KG1 (cell line): ENCODE data around the gene FBXL7.

ENCODE experiments used
- DNase-seq: peaks from one replicate; lab custom pipeline; 2025; lab: John Stamatoyannopoulos, UW

FBXL7 gene

DNA sequence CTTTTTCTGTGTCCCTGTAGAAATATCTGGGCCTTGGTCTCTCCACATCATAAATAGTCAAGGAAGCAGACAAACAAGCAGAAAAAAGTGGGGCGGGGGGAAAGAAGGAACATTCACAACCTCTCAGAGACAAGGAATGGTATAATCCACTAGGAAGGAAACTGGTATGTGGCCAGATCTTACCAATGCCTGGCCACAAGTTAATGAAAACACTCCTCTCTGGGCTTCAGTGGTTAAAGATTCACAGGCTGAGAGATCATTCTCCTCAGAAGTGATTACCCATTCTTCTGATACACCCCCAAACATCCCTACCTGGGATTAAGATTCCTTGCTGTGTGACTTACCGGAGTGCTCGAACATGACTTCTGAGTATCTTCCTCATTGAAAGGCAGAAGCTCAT is 389.0 kb downstream of the FBXL7 start:
- no peak for DNase-seq

- no peak for DNase-seq
Measured at GRCh38 chr5:15893866-15894265, 393.9 kb downstream of the FBXL7 start.

- no peak for DNase-seq
Measured at GRCh38 chr5:15897656-15898055, 397.7 kb downstream of the FBXL7 start.

DNA sequence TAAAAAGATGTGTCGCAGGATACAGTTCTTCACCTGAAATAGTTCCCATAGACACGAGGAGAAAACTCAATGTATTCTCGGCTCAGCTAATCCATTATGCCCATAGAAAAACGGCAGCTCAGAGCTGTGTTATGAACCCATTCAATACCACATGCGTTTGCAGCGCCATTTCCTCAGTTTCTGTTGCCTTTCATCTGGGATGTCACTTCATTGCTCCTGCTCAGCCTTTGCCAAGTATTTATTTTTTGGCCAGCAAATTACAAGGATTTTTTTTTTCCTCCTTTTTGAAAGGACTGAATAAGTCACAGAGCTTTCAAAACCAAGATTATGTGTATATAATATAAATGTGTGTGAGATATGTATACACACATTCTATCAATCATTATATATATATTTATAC is 398.7 kb downstream of the FBXL7 start:
- DNase-seq: no peak

GRCh38 chr5:15899481-15899880 is 399.5 kb downstream of the FBXL7 start:
- no peak for DNase-seq

DNA sequence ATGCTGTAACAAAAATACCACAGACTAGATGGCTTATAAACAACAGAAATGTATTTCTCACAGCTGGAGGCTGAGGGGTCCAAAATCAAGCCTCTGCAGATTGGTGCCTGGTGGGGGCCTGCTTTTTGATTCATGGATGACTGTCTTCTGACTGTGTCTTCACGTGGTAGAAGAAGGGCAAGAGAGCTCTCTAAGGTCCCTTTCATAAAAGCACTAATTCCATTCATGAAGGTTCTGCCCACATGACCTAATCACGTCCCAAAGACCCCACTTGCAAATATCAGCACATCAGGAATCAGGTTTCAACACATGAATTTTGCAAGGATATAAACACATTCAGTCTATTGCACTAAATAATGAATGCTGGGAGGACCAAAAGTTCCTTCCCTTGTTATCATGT is 401.2 kb downstream of the FBXL7 start:
- DNase-seq: no peak

DNA sequence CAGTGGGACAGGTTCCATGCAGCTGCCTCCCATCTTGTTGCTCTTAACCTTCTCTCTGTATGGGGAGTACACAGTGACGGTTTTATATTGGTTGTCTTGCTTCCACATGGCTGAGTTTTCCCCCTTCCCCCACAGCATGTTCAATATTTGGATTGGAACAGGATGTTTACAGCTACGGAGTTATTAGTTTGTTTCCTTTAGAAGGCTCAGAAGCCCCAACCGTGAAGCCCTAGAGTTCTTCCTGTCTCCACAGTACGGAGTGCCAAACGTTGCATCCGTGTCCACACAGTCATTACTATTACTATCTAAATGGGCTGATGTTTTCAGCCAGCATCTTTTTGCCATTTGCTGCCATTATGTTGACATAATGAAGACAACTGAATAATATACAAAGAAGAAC is 402.1 kb downstream of the FBXL7 start:
- DNase-seq: no peak

GRCh38 chr5:15904899-15905830 is 405.2 kb downstream of the FBXL7 start:
- DNase-seq: no peak

DNA sequence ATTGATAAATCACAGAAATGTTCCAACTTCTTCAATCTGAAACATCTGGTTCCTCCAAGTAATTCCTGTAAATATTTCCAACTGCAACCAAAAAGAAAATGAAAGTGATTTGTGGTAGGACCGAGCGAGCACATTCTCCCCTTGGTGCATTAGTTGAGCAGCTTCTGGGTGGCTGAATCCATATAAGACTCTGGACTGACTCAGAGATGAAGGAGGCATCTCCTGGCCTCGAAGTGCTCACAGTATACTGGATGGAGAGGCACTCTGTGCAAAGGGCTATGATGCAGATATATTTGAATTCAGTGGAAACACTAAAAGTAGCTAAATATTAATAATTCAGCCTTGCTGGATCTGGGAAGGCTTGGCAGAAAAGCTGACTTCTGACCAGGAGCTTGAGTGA is 414.7 kb downstream of the FBXL7 start:
- no peak for DNase-seq

DNA sequence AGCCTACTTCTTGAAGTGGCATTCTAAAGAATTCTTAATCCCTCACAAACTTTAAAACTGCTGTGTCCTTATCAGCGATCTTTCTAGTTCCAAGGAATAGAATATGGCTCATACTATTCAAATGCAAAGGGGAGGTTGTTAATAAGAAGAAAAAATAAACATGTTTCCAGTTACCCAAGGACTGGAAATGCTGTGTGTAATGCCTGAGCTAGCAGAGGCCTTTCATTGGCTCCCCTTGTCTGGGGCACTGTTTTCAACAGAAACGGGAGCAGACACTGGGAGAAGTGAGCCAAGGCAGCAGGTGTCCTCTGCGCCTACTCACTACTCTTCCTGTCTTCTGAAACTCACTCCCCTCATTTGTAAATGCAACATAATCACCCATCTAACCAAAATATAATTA is 426.6 kb downstream of the FBXL7 start:
- DNase-seq: no peak

GRCh38 chr5:15927710-15928380 is 427.9 kb downstream of the FBXL7 start:
- no peak for DNase-seq

DNA sequence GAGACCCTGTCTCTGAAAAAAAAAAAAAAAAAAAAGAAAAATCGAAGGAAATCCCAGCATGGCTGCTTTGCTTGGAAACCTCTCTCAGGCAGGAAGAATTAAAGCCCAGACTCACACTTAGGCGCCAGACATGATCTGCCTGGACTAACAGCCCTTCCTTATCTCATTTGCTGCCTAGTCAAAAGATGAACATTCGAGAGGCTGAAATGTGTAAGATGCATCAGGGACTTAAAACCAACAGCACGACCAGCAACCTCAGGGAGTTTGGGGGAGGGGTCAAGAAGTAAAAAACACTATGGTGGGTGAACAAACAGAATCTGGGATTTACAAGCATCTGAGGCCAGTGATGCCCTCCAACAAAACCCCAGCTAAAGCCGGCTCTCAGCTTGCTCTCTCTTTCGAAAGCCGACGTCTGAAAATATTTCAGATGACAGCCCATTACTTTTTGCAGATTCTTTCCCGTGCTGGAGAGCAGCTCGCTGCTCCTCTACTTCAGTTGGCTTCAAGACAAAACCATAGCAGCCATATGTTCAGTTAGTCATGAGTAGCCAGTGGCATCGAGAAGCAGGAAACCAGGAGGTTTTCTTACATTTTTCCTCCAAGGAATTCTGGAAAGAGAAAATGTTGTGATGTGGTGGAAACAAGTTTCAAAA is 429.8 kb downstream of the FBXL7 start:
- DNase-seq: no peak

GRCh38 chr5:15932066-15932465 is 432.1 kb downstream of the FBXL7 start:
- DNase-seq: no peak

DNA sequence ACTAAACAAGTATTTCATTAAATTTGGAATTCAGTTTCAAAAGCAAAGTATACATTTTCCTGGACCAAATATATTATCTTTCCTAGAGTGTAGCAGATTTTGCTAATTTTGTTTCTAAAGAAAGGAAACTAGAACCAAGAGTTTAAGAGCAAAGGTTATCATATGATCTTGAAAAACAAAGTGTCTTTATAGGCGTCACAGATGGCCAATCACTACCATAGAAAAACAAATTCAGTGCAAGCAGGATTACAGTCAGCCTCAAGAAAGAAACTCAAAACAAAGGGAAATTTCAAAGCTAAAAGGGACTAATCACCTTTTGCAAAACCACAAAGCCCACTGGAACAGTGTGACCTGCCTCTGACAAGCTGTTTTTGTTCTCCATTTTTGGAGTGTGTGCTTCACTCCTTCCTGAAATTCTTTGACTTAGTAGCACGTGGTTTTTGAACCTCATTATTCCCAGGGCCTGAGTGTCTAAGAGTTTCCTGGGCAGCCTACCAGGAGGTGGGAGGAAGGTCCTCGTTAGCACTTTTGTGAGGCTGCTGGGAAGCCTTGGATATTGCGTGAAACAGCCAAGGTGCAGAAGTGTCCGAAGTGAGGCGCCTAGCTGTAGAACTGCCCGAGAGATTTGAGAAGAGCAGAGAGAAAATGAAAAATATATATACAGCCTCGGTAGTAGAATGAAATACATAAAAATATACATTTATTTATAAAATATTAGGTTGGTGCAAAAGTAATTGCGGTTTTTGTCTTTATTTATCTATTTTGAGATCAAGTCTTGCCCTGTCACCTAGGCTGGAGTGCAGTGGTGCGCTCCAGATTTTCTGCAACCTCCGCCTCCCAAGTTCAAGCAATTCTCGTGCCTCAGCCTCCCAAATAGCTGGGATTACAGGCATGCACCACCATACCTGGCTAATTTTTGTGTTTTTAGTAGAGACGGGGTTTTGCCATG is 433.6 kb downstream of the FBXL7 start:
- no peak for DNase-seq

GRCh38 chr5:15936505-15937245 is 436.7 kb downstream of the FBXL7 start:
- DNase-seq: no peak

GRCh38 chr5:15937708-15938107 is 437.7 kb downstream of the FBXL7 start:
- DNase-seq: no peak

DNA sequence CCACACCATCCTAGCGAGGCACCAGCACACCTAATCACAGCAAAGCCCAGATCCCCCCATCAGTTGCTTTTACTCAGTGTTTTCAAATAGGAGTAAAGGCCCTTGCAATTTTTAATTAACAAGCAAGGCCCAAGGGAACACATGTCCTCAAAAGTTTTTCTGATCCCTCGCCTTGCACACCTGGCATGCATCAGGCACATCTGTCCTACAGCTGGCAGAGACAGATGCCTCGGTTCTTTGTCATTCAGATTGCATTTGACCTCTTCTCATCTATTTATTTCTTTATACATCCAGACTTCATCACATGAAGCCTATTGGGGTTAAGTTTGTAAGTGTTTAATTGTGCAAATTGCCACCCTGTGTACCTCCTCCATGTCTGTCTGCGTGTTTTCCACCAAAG is 438.2 kb downstream of the FBXL7 start:
- DNase-seq: no peak

DNA sequence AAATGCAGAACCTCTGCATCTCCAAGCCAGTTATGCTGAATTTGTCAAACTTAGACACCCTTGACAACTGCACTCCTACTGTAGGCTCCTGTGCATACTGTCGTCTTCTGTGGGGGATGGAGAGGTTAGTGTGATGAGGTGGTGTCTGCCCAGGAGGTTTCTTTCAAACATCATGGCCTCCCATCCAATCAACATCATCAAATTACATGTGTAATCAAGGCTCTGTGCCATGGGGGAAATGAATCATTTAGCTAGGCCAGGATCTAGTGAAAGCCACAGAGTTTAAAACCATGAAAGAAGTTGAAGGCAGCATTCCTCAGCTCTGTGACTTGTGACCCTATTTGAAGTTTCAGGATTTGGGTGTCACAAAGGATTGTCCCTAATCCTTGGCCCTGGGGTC is 439.0 kb downstream of the FBXL7 start:
- no peak for DNase-seq

DNA sequence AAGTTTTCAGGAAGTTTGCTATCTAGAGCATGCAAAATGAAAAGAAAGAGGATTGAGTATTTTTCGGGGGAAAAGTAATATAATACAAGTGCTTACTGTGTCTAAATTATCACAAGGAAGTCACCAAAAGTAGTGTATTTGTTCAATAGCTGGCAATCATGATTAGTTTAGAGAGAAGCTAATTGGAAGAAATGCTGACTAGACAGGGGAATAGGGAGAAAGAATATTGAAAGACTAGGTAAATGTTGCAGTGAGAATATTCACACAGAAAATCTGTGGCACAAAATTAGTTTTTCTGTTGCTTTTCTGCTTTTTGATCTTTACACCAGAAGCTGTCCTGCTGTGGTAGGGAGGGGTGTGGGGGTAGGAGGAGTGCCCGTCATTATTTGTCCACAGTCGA is 440.9 kb downstream of the FBXL7 start:
- DNase-seq: no peak

DNA sequence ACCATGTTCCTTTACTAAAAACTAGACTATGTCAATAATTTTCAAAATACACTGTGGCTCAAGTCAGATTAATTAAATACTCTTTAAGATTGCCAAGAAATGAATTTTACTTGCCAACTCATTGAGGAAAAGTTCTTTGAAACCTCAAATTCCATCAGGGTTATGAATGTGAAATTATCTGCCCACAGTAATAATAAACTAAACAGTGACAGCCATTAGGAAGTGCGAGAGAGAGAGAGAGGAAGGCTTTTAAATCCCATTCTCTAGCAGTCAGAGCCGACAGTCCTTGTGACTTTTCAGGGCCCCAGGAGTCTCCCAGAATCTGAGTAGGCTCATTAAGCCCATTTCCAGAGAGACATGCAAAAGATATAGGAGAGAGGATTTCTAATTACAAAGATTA is 443.5 kb downstream of the FBXL7 start:
- DNase-seq: no peak

DNA sequence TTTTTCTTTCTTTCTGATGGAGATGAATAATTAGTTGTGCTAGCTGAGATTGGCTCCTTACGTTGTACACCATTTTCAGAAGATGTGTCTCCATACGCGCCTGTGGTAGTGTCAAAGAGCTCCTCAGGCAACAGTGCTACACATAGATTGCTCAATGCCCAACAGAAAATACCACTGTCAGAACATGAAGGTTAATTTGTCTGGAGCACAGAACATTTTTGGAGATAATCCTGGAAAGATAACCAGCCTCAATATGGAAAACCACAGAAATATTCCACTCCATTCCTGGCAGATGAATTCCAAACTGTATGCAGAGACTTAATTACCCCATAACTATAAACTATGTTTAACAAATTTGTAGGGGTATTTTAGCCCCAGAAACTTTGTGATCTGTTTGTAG is 446.0 kb downstream of the FBXL7 start:
- no peak for DNase-seq
